ENCODE measurements around the gene SH2B2.

The SH2B2 gene

GRCh38 chr7:102286237-102287110 is at the start of gene SH2B2:
Gene SH2B2, plus strand, starts transcription at chr7:102286868. Its CDS starts 13,683 bp downstream, at chr7:102300551.
- in situ Hi-C loops (cut with MboI; ENCODE audit: low sequenced_read_pairs) = no loop called here

GRCh38 chr7:102239206-102239820 is 47.4 kb upstream of the SH2B2 start:
- in situ Hi-C loops (cut with MboI; ENCODE audit: low sequenced_read_pairs) = loop anchor here (10.0 kb wide), 1 partner anchor 565 kb away; no protein-coding TSS in a partner anchor

GRCh38 chr7:102241431-102241830 is 45.2 kb upstream of the SH2B2 start:
- in situ Hi-C loops (cut with MboI; ENCODE audit: low sequenced_read_pairs) = no loop called here

DNA sequence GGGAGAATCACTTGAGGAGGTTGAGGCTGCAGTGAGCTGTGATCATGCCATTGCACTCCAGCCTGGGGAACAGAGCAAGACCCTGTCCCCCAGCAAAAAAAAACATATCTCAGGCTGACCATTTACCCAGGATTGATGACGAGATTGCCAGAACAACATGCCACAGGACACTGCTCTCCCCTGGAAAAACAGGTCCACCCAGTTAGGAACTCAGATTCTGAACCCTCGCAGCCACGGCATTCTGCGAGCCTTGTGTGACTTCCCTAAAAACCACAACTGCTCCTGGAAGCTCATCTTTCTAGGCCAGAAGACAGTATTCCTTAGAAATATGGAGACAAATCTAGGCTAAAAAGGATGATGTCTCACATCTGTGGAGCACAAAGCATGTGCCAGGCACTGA is 42.1 kb upstream of the SH2B2 start:
- in situ Hi-C loops (cut with MboI; ENCODE audit: low sequenced_read_pairs) = no loop called here

DNA sequence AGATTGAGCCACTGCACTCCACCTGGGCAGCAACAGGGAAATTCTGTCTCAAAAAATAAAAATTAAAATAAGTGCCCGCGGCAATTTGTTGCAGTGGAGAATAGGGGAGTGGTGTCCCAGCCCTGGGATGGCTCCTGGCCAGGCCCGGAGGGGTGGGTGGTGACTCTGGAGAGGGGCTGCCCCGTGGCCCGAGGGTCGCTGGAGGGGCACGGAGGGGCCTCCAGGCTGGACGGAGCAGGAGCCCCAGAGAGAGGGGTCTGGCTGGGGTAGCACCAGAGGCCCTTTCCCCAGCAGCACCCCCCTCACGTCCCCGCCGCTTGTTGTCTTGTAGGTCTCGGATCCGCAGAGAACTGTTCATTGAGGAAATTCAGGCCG is 38.6 kb upstream of the SH2B2 start:
- in situ Hi-C loops (cut with MboI; ENCODE audit: low sequenced_read_pairs) = no loop called here

DNA sequence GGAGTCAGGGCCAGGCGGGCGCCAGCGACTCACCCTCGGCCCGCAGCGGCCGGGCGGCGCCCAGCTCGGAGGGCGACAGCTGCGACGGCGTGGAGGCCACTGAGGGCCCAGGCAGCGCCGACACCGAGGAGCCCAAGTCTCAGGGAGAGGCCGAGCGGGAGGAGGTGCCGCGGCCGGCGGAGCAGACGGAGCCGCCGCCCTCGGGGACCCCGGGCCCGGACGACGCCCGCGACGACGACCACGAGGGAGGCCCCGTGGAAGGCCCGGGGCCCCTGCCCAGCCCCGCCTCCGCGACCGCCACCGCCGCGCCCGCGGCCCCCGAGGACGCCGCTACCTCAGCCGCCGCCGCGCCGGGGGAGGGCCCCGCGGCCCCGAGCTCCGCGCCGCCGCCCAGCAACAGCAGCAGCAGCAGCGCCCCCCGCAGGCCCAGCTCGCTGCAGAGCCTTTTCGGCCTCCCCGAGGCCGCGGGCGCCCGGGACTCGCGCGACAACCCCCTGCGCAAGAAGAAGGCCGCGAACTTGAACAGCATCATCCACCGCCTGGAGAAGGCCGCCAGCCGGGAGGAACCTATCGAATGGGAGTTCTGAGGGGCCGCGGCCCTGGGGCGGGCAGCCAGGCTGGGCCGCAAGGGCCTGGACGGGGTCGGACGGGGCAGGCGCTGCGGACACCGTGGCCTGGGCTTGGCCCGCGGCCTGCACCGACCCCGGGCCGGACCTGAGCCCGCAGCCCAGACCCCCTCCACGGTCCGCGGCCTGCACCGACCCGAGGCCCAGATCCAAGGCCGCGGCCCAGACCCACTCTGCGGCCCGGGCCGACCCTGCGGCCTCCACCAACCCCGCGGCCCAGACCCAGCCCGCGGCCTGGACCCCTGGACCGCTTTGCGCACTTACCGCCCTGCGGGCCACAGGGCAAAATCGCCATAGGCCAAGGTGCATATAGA is 37.9 kb upstream of the SH2B2 start:
- in situ Hi-C loops (cut with MboI; ENCODE audit: low sequenced_read_pairs) = no loop called here

GRCh38 chr7:102251531-102252365 is 34.9 kb upstream of the SH2B2 start:
- in situ Hi-C loops (cut with MboI; ENCODE audit: low sequenced_read_pairs) = no loop called here

GRCh38 chr7:102252366-102252982 is 34.2 kb upstream of the SH2B2 start:
- in situ Hi-C loops (cut with MboI; ENCODE audit: low sequenced_read_pairs) = no loop called here

GRCh38 chr7:102253066-102253972 is 33.3 kb upstream of the SH2B2 start:
- in situ Hi-C loops (cut with MboI; ENCODE audit: low sequenced_read_pairs) = no loop called here

GRCh38 chr7:102253973-102254370 is 32.7 kb upstream of the SH2B2 start:
- in situ Hi-C loops (cut with MboI; ENCODE audit: low sequenced_read_pairs) = no loop called here

DNA sequence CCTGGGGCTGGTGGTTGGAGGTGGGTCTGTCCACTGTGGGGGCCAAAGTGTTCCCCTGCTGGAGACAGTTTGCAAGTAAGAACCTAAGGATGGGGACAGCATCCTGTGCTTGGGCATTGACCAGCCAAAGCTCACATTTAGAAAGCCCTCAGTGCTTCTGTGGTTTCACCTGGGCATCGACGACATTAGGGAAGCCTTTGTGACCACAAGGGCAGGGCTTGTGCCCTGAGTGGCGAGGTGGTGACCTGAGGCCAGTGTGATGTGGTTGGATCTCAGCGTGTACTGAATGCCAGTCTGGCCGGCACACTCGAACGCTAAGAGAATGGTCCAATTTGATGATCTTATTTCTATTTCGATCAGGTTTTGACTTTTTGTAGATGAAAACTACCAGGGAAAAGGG is 32.1 kb upstream of the SH2B2 start:
- in situ Hi-C loops (cut with MboI; ENCODE audit: low sequenced_read_pairs) = no loop called here

DNA sequence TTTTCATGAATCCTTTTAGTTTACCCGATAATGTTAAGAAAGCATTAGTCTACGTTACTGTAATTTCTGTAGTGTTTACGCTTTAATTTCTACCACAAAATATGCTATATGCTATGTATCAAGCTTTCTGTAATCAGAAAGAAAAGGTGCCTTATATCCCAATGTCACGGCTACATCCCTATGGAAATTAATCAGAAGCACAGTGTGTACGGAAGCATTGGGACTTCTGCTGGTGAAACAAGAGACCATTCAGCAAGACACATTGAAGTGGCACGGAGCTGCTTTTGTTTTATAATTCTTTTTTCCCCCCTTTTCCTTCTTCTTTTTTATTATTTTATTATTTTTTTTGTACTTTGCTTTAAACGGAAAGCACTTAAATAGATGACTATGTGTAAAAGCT is 31.2 kb upstream of the SH2B2 start:
- in situ Hi-C loops (cut with MboI; ENCODE audit: low sequenced_read_pairs) = no loop called here

- in situ Hi-C loops (cut with MboI; ENCODE audit: low sequenced_read_pairs) = no loop called here
Measured at GRCh38 chr7:102255916-102256315, 30.8 kb upstream of the SH2B2 start.

DNA sequence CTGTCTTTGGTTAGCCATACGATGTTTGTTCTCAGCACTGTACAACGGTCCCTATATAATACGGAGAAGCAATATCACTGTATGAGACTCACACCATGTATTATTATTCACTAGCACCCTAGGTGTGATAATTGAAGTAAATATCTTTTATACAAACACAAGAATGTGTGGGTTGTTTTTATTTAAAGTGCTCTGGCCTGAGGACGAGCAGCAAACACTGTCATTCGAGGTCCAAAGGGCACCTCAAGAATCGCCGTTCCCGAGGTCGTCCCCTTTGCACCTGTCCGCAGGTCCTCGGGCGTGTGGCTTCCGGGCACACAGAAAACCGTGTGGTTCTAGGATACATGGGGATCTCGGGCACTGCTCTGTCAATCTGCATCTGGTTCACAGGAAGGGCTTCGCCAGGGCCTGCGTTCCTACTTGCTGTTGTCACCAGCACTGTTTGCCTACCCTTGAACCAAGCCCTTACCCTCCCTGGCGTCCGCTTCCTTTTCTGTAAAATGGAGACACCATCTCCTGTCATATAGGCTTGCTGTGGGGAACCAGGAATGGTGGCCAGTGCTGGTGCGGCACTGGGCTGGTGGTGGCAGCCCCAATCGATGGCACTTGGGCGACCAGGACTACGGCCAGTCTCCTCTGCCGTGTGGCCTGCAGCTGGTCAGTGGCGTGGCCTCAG is 28.5 kb upstream of the SH2B2 start:
- in situ Hi-C loops (cut with MboI; ENCODE audit: low sequenced_read_pairs) = no loop called here

DNA sequence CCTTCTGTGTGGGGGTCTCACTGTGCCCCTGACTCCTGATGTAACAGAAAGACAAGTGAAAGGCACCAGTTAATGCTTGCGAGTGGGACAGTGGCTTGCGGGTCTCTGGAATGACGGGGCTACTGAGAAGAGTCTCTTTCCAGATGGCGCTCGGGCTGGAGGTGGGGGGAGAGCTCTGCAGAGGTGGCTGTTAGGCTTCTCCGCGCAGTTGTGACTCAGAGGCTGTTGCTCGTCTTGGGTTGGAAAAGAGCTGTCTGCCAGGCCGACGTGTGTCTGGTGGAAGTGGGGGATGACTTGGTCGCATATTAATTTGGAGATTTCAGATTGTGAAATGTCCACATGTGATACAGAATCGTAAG is 27.9 kb upstream of the SH2B2 start:
- in situ Hi-C loops (cut with MboI; ENCODE audit: low sequenced_read_pairs) = no loop called here

DNA sequence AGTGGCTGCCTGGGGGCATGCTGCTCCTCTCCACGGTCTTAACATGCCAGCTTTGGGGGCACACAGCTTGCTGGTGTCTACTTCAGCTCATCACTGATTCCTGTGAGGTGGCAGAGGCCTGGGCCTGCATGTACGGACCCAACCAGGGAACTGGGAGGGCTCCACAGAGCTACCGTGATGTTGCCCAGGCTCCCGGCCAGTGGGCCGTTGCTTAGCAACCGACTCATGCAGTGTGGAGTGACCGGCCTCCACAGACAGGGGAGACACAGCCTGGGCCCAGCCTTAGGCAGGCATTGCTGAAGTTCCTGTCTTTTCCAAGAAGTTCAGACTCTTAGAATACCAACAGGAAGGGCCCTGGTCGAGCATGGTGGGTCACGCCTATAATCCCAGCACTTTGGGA is 25.8 kb upstream of the SH2B2 start:
- in situ Hi-C loops (cut with MboI; ENCODE audit: low sequenced_read_pairs) = no loop called here

- in situ Hi-C loops (cut with MboI; ENCODE audit: low sequenced_read_pairs) = no loop called here
Measured at GRCh38 chr7:102261451-102261850, 25.2 kb upstream of the SH2B2 start.

DNA sequence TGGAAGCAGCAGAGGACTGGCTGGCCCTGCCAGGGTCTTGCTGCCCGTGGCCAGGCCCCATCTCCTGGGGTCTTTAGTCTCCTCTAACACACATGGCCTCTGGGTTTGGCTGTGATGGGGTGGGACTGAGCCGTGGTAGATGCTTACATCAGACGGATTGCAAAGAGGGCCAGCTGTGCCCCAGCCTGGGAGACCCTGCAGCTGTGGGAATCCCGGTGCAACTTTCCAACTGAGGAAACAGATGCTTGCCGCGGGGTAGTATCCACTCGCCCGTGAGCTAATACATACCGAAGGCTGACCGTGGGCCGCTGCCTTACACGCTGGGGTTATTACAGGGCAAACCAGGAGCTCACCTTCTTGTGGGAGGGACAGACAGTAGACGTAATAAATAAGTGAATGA is 24.1 kb upstream of the SH2B2 start:
- in situ Hi-C loops (cut with MboI; ENCODE audit: low sequenced_read_pairs) = no loop called here
